H1 (cell line): ENCODE results near the gene MTR. TPM values are rescaled to one million over a fixed set of nuclear protein-coding genes. Genes with fewer than 3 reads are reported as not detected.
A peak's percentile ranks its signal among the peaks of the same experiment; 100 is the strongest.

Source experiments
- CTCF ChIA-PET: fragments of 300-600 bp; sonication (Branson Sonifier 250); formaldehyde crosslinking; loops from one replicate; lab custom pipeline; 2021; ENCODE audit not compliant: partially characterized antibody; lab: Charles Lee
- POLR2A ChIA-PET: fragments of 300-600 bp; sonication (Branson Sonifier 250); formaldehyde crosslinking; loops from one replicate; lab custom pipeline; 2021; ENCODE audit warnings: inconsistent platforms; ENCODE audit not compliant: partially characterized antibody; lab: Charles Lee
- DNase-seq, 2 experiments: peaks; one replicate each; pipeline versions ENCODE4 v3.0.0 to v3.0.0-alpha.2; 2010 to 2022; ENCODE audit warnings: low spot score in 2 of 2, low read depth in 1 of 2, mixed read lengths in 1 of 2
- FAIRE-seq: peaks from 2 replicates; lab custom pipeline; 2011; peaks lifted over from hg19 to GRCh38; lab: Jason Lieb, UNC
- H2AFZ ChIP-seq: 2 replicates; pipeline ENCODE4 v1.8.1; 2012; ENCODE audit warnings: low read length, inconsistent platforms
- H2AK5ac ChIP-seq: 2 replicates; pipeline ENCODE4 v1.6.1; 2013; ENCODE audit warnings: low read depth, low read length
- H2BK120ac ChIP-seq: replicated peaks from 2 replicates; pipeline ENCODE3; 2013; ENCODE audit warnings: low read depth, low read length, inconsistent platforms
- H2BK12ac ChIP-seq: 2 replicates; pipeline ENCODE4 v1.6.1; 2013; ENCODE audit warnings: low read depth, low read length
- H2BK15ac ChIP-seq: 2 replicates; pipeline ENCODE4 v1.6.1; 2013; ENCODE audit warnings: low read length
- H2BK20ac ChIP-seq: 2 replicates; pipeline ENCODE4 v1.6.1; 2013; ENCODE audit warnings: low read length
- H2BK5ac ChIP-seq: 2 replicates; pipeline ENCODE4 v1.6.1; 2013; ENCODE audit warnings: low read depth, low read length
- H3K14ac ChIP-seq: 2 replicates; pipeline ENCODE4 v1.6.1; 2013; ENCODE audit warnings: inconsistent platforms; ENCODE audit not compliant: insufficient read length
- H3K18ac ChIP-seq: 2 replicates; pipeline ENCODE4 v1.6.1; 2013; ENCODE audit warnings: low read length; ENCODE audit errors: extremely low read depth
- H3K23ac ChIP-seq: 2 replicates; pipeline ENCODE4 v1.6.1; 2013; ENCODE audit warnings: inconsistent platforms; ENCODE audit not compliant: insufficient read length
- H3K23me2 ChIP-seq: 2 replicates; pipeline ENCODE4 v1.6.1; 2013; ENCODE audit warnings: low read depth, low read length
- H3K27ac ChIP-seq: 2 replicates; pipeline ENCODE4 v1.6.1; 2011; ENCODE audit warnings: low read depth, low read length, inconsistent platforms
- H3K27me3 ChIP-seq, 4 experiments: replicated peaks in 1 of 4; 1 replicate in 1 of 4; 2 replicates in 3 of 4; pipeline versions ENCODE4 v1.6.1 to v1.8.1; 2011 to 2013; ENCODE audit warnings: low read length in 3 of 4, mild to moderate bottlenecking in 3 of 4, inconsistent platforms in 2 of 4, mixed read lengths in 2 of 4, moderate library complexity in 1 of 4; ENCODE audit not compliant: control insufficient read depth in 3 of 4, insufficient read depth in 3 of 4; ENCODE audit errors: extremely low read depth in 1 of 4
- H3K36me3 ChIP-seq, 4 experiments: 2 replicates each; pipeline versions ENCODE4 v1.6.1 to v1.8.1; 2011 to 2013; ENCODE audit warnings: mild to moderate bottlenecking in 4 of 4, low read length in 3 of 4, moderate library complexity in 2 of 4, control low read depth in 1 of 4, inconsistent platforms in 1 of 4; ENCODE audit not compliant: insufficient read depth in 4 of 4, control insufficient read depth in 2 of 4
- H3K4ac ChIP-seq: replicated peaks from 2 replicates; pipeline ENCODE3; 2013; ENCODE audit warnings: low read length, low read depth, mixed read lengths, inconsistent platforms; ENCODE audit not compliant: insufficient read length
- H3K4me1 ChIP-seq, 4 experiments: replicated peaks in 1 of 4; 1 replicate in 1 of 4; 2 replicates in 3 of 4; pipeline versions ENCODE4 v1.6.1 to v1.8.1; 2011 to 2013; ENCODE audit warnings: low read length in 3 of 4, inconsistent platforms in 2 of 4, mixed read lengths in 1 of 4; ENCODE audit not compliant: insufficient read depth in 4 of 4, control insufficient read depth in 3 of 4
- H3K4me2 ChIP-seq, 2 experiments: 2 replicates each; pipeline versions ENCODE4 v1.6.1 to v1.8.1; 2011 to 2013; ENCODE audit warnings: low read depth in 2 of 2, low read length in 2 of 2, control low read depth in 1 of 2, inconsistent platforms in 1 of 2, mild to moderate bottlenecking in 1 of 2; ENCODE audit not compliant: insufficient read depth in 1 of 2
- H3K4me3 ChIP-seq, 4 experiments: fragments of 200-600, 300-600 bp in 1 of 4; sonication (generic), shearing (Covaris generic), sonication (Bioruptor Twin) in 1 of 4; 2 replicates each; pipeline versions ENCODE4 v1.5.1 to v1.8.1; 2011 to 2016; ENCODE audit warnings: low read length in 4 of 4, low read depth in 3 of 4, control low read depth in 2 of 4, inconsistent platforms in 2 of 4, mild to moderate bottlenecking in 2 of 4, mixed read lengths in 1 of 4, moderate library complexity in 1 of 4; ENCODE audit not compliant: insufficient read depth in 2 of 4; ENCODE audit errors: extremely low read depth in 1 of 4
- H3K56ac ChIP-seq: replicated peaks from 2 replicates; pipeline ENCODE3; 2013; ENCODE audit warnings: low read depth, mild to moderate bottlenecking, mixed read lengths, low read length, inconsistent platforms; ENCODE audit not compliant: insufficient read length
- H3K79me1 ChIP-seq: 2 replicates; pipeline ENCODE4 v1.6.1; 2013; ENCODE audit warnings: low read depth, low read length, control low read depth
- H3K79me2 ChIP-seq, 2 experiments: 2 replicates each; pipeline versions ENCODE4 v1.6.1 to v1.8.1; 2012 to 2013; ENCODE audit warnings: low read length in 2 of 2, mild to moderate bottlenecking in 2 of 2, inconsistent platforms in 1 of 2; ENCODE audit not compliant: insufficient read depth in 2 of 2, control insufficient read depth in 1 of 2
- H3K9ac ChIP-seq, 4 experiments: replicated peaks in 1 of 4; 1 replicate in 1 of 4; 2 replicates in 3 of 4; pipeline versions ENCODE4 v1.6.1 to v1.8.1; 2011 to 2013; ENCODE audit warnings: low read depth in 3 of 4, low read length in 3 of 4, control low read depth in 2 of 4, mild to moderate bottlenecking in 2 of 4, moderate library complexity in 2 of 4, inconsistent platforms in 1 of 4; ENCODE audit errors: extremely low read depth in 1 of 4
- H3K9me3 ChIP-seq, 2 experiments: 2 replicates each; pipeline versions ENCODE4 v1.6.1 to v1.8.1; 2012 to 2013; ENCODE audit warnings: mild to moderate bottlenecking in 2 of 2, moderate library complexity in 2 of 2, control low read depth in 1 of 2, inconsistent platforms in 1 of 2, low read depth in 1 of 2, low read length in 1 of 2, mixed read lengths in 1 of 2; ENCODE audit not compliant: insufficient read depth in 2 of 2
- H4K20me1 ChIP-seq, 2 experiments: replicated peaks in 1 of 2; 2 replicates each; pipeline versions ENCODE3 to v1.8.1; 2011 to 2013; ENCODE audit warnings: inconsistent platforms in 2 of 2, low read length in 2 of 2, mild to moderate bottlenecking in 1 of 2; ENCODE audit not compliant: insufficient read depth in 2 of 2, control insufficient read depth in 1 of 2
- H4K5ac ChIP-seq: 2 replicates; pipeline ENCODE4 v1.6.1; 2013; ENCODE audit warnings: low read length, low read depth, mixed read lengths, inconsistent platforms; ENCODE audit not compliant: insufficient read length
- H4K8ac ChIP-seq: 2 replicates; pipeline ENCODE4 v1.8.0; 2013; ENCODE audit warnings: mild to moderate bottlenecking, moderate library complexity, low read length, inconsistent platforms; ENCODE audit not compliant: insufficient read depth; ENCODE audit errors: extremely low read depth
- H4K91ac ChIP-seq: replicated peaks from 2 replicates; pipeline ENCODE3; 2013; ENCODE audit warnings: low read length, mixed read lengths, inconsistent platforms; ENCODE audit not compliant: insufficient read length
- CBX8 ChIP-seq: fragments of 300-800, 300-1000 bp; sonication (generic); IDR thresholded peaks from 2 replicates; pipeline ENCODE4 v1.7.1; 2016; ENCODE audit warnings: low read depth, low read length, borderline replicate concordance
- CHD1 ChIP-seq: IDR thresholded peaks from 2 replicates; pipeline ENCODE4 v1.6.1; 2012; ENCODE audit warnings: low read depth, low read length, improper control_type of control experiment
- CREB1 ChIP-seq: IDR thresholded peaks from 2 replicates; pipeline ENCODE4 v1.6.1; 2012; ENCODE audit warnings: inconsistent platforms
- CTBP2 ChIP-seq: IDR thresholded peaks from 2 replicates; pipeline ENCODE4 v1.7.0; 2011; ENCODE audit warnings: borderline replicate concordance, mild to moderate bottlenecking, moderate library complexity, mixed read lengths, low read length; ENCODE audit not compliant: insufficient read depth, insufficient read length
- EP300 ChIP-seq, 2 experiments: IDR thresholded peaks; 1 replicate in 1 of 2; 2 replicates in 1 of 2; pipeline ENCODE4 v1.6.1; 2011 to 2012; ENCODE audit warnings: low read depth in 2 of 2, low read length in 2 of 2, mild to moderate bottlenecking in 2 of 2, borderline replicate concordance in 1 of 2, inconsistent platforms in 1 of 2, moderate library complexity in 1 of 2
- HDAC2 ChIP-seq, 2 experiments: fragments of 300-600 bp in 1 of 2; sonication (generic) in 1 of 2; IDR thresholded peaks; 2 replicates each; pipeline ENCODE4 v1.6.1; 2011 to 2012; ENCODE audit warnings: low read depth in 2 of 2, low read length in 2 of 2, mild to moderate bottlenecking in 2 of 2, moderate library complexity in 2 of 2, borderline replicate concordance in 1 of 2, inconsistent platforms in 1 of 2
- KDM5A ChIP-seq: fragments of 200-600 bp; IDR thresholded peaks from 2 replicates; pipeline ENCODE4 v1.7.1; 2012; ENCODE audit warnings: mild to moderate bottlenecking, low read length, inconsistent platforms, mixed read lengths
- MAX ChIP-seq: IDR thresholded peaks from 2 replicates; pipeline ENCODE4 v1.6.1; 2012; ENCODE audit warnings: inconsistent platforms
- NRF1 ChIP-seq: IDR thresholded peaks from 2 replicates; pipeline ENCODE4 v1.6.1; 2011; ENCODE audit warnings: mild to moderate bottlenecking, low read depth, low read length, improper control_type of control experiment
- SIN3A ChIP-seq, 2 experiments: IDR thresholded peaks in 1 of 2; conservative IDR thresholded peaks in 1 of 2; 2 replicates each; pipeline ENCODE4 v1.6.1; 2011 to 2012; ENCODE audit warnings: low read length in 2 of 2, improper control_type of control experiment in 1 of 2, low read depth in 1 of 2, mild to moderate bottlenecking in 1 of 2
- SRF ChIP-seq: IDR thresholded peaks from 2 replicates; pipeline ENCODE4 v1.6.1; 2011; ENCODE audit warnings: mild to moderate bottlenecking, low read depth, low read length, moderate library complexity
- TAF7 ChIP-seq: optimal IDR thresholded peaks from 2 replicates; pipeline ENCODE3; 2011; ENCODE audit warnings: low read depth, mild to moderate bottlenecking, inconsistent platforms, low read length, moderate library complexity, borderline replicate concordance
- TBP ChIP-seq: IDR thresholded peaks from 2 replicates; pipeline ENCODE4 v1.6.1; 2011; ENCODE audit warnings: low read depth, low read length, improper control_type of control experiment
- TCF12 ChIP-seq: IDR thresholded peaks from 2 replicates; pipeline ENCODE4 v1.6.1; 2011; ENCODE audit warnings: low read depth, mild to moderate bottlenecking, low read length
- WGBS, 2 experiments: shearing (Covaris generic) in 1 of 2; methylation state at CpG; one replicate each; pipeline versions ENCODE4 v1.1.6 to v1.1.7; 2013 to 2015; ENCODE audit warnings: low lambda C conversion rate in 2 of 2, mixed read lengths in 2 of 2, inconsistent platforms in 1 of 2, low coverage in 1 of 2, missing lambda C conversion rate in 1 of 2; ENCODE audit not compliant: insufficient replicate concordance in 2 of 2, insufficient coverage in 1 of 2, insufficient read length in 1 of 2; ENCODE audit errors: extremely low coverage in 1 of 2, missing lambda C conversion rate in 1 of 2; 5-methylcytosine and 5-hydroxymethylcytosine counted together
- polyA plus RNA-seq, 7 experiments: library from polyadenylated mRNA; depleted of rRNA in 3 of 7; stranded (reverse) in 5 of 7; unstranded in 2 of 7; fragments of >200 nt in 5 of 7; fragments of 200-250 nt in 2 of 7; gene quantifications; 1 replicate in 5 of 7; 2 replicates in 1 of 7; 4 replicates in 1 of 7; pipeline versions ENCODE4 v1.2.1 to v1.2.3, GENCODE V29; 2011 to 2013; ENCODE audit warnings: missing spikeins in 2 of 7, mixed read lengths in 2 of 7
- total RNA-seq: library from RNA; stranded (reverse); fragmentation: NEBNext Ultra II Directional; extraction: Animal tissue kit (Norgen Biotek cat#: 25700); gene quantifications from 2 replicates; pipeline ENCODE4 v1.2.1, GENCODE V29; 2021

Gene MTR
- total and polyA plus RNA-seq, 2 of the 8 experiments (the other 6 are each of a cell fraction or from before 2014, with no cell fraction given), result 4.8 to 27.4 TPM

GRCh38 chr1:236760986-236761385, 34.1 kb upstream of the MTR start:
- Histone ChIP-seq H2AK5ac (no peak overlapping the region), H3K14ac (no peak overlapping the region), H2BK20ac (no peak overlapping the region), H4K8ac (no peak overlapping the region), H2AFZ (no peak overlapping the region), H4K20me1 (no peaks in the 10 kb centered on the region), H3K36me3 (no peaks in the 10 kb centered on the region), H3K56ac (no peak overlapping the region), H2BK120ac (no peak overlapping the region), H3K4me1 (no peaks in the 10 kb centered on the region), H3K79me1 (no peaks in the 10 kb centered on the region), H3K23ac (no peak overlapping the region), H2BK12ac (0 out of 2 replicates have a peak overlapping the region, but pooled peaks have one; percentile 17), H2BK15ac (no peak overlapping the region), H2BK5ac (no peak overlapping the region), H3K4me3 (no peak overlapping the region), H4K91ac (no peak overlapping the region), H3K4me2 (no peak overlapping the region), H4K5ac (no peak overlapping the region), H3K9me3 (no peaks in the 10 kb centered on the region), H3K23me2 (no peaks in the 10 kb centered on the region), H3K27ac (no peak overlapping the region), H3K27me3 (peaks cover 0 to 1% (median 0%) of the 10 kb centered on the region in 4 experiments; a peak in 1 of 7 replicates), H3K79me2 (no peaks in the 10 kb centered on the region), H3K4ac (no peak overlapping the region), H3K18ac (no peak overlapping the region), H3K9ac (no peak overlapping the region)
- ChIA-PET CTCF (interaction anchor here (0.9 to 3.4 kb wide), 9 partner anchors 10 to 121 kb away, joined by 3 to 34 read pairs (median 13); no protein-coding TSS in a partner anchor), POLR2A (no interaction called here)
- WGBS, 2 experiments, result 90% methylated on average over 14 of the region's 14 CpGs; no CpG with 5 or more reads in 1 of the 2 experiments
- DNase-seq (no peak), FAIRE-seq (no peak)
- no peak for TF ChIP-seq CREB1
- no peak for TF ChIP-seq KDM5A
- TF ChIP-seq CBX8, result no peak
- no peak for TF ChIP-seq SRF
- TF ChIP-seq TAF7, result no peak
- TF ChIP-seq CTBP2, result no peak
- TF ChIP-seq TBP, result no peak
- no peak for TF ChIP-seq MAX
- no peak for TF ChIP-seq HDAC2 (IDR thresholded peaks at IDR 0.05; ENCODE audit: borderline replicate concordance in 1 of 2, low read depth in 2 of 2, low read length in 2 of 2)
- TF ChIP-seq EP300 (IDR thresholded peaks at IDR 0.05; ENCODE audit: borderline replicate concordance in 1 of 2, low read depth in 2 of 2, low read length in 2 of 2), result no peak
- no peak for TF ChIP-seq CHD1
- TF ChIP-seq NRF1, result no peak
- TF ChIP-seq TCF12, result no peak
- no peak for TF ChIP-seq SIN3A (conservative IDR thresholded peaks at IDR 0.05 in 1 of 2, IDR thresholded peaks at IDR 0.05 in 1 of 2; ENCODE audit: low read depth in 1 of 2, low read length in 2 of 2)
